Peyer's patch (tissue), 4 donors: Measurements from ENCODE around the gene CD4. TPM values are rescaled to one million over a fixed set of nuclear protein-coding genes. Genes with fewer than 3 reads are reported as not detected.

Experiments used
- DNase-seq, 3 donors: peaks; one replicate each; pipeline ENCODE4 v3.0.0-alpha.2; 2017 to 2019
- H3K27ac ChIP-seq, 4 donors: fragments of 200-600 bp; sonication (generic); one replicate each; pipeline ENCODE4 v1.5.1; 2016 to 2019
- H3K27me3 ChIP-seq, 2 donors: fragments of 200-600 bp; sonication (generic); one replicate each; pipeline ENCODE4 v1.5.1; 2019
- H3K36me3 ChIP-seq, 3 donors: fragments of 200-600 bp; sonication (generic); one replicate each; pipeline ENCODE4 v1.5.1; 2016 to 2019
- H3K4me1 ChIP-seq, 4 donors: fragments of 200-600 bp; sonication (generic); one replicate each; pipeline ENCODE4 v1.5.1; 2016 to 2019
- H3K4me3 ChIP-seq, 4 donors: fragments of 200-600 bp; sonication (generic); 1 replicate in 3 of 4; 2 replicates in 1 of 4; pipeline ENCODE4 v1.5.1; 2016 to 2019; ENCODE audit warnings: mild to moderate bottlenecking in 1 of 4
- H3K9me3 ChIP-seq, 4 donors: fragments of 200-600 bp; sonication (generic); one replicate each; pipeline ENCODE4 v1.5.1; 2016 to 2019; ENCODE audit warnings: mild to moderate bottlenecking in 1 of 4
- CTCF ChIP-seq, 6 experiments: fragments of 450-650 bp in 4 of 6; fragments of 200-600 bp in 2 of 6; sonication (generic) in 1 of 6; IDR thresholded peaks; one replicate each; pipeline ENCODE4 v1.5.1; 2017 to 2019; ENCODE audit warnings: antibody characterized with exemption in 6 of 6, mild to moderate bottlenecking in 3 of 6, moderate library complexity in 1 of 6
- POLR2A ChIP-seq, 2 donors: fragments of 450-650 bp; IDR thresholded peaks; one replicate each; pipeline ENCODE4 v1.5.1; 2017; ENCODE audit warnings: antibody characterized with exemption in 2 of 2, mild to moderate bottlenecking in 2 of 2, moderate library complexity in 2 of 2
- total RNA-seq, 4 donors: library from RNA; depleted of rRNA; stranded (reverse); fragments of >200 nt; gene quantifications; one replicate each; pipeline ENCODE4 v1.1.0, GENCODE V29; 2016

Gene CD4
- total RNA-seq, 4 donors from 2014 or later: 2.1 to 9.1 (median 4.0) TPM

GRCh38 chr12:6852651-6853354 is 63.5 kb downstream of the CD4 start:
- no peaks in the 10 kb centered on the region for H3K9me3 ChIP-seq
- H3K27me3 ChIP-seq: no peaks in the 10 kb centered on the region
- peak overlapping the region; percentile 69 to 96 (median 92) for H3K27ac ChIP-seq
- no peak for TF ChIP-seq POLR2A (IDR thresholded peaks at IDR 0.05)
- TF ChIP-seq CTCF (IDR thresholded peaks at IDR 0.05): no peak
- peaks cover 0 to 32% (median 0%) of the 10 kb centered on the region in 3 donors for H3K36me3 ChIP-seq
- peak overlapping the region; percentile 57 to 74 (median 66) for H3K4me3 ChIP-seq
- peaks cover 0 to 14% (median 7%) of the 10 kb centered on the region in 4 donors for H3K4me1 ChIP-seq
- DNase-seq: peak in 1 of 3 donors; percentile 69

- Histone ChIP-seq H3K4me1 (peaks cover 0 to 14% (median 7%) of the 10 kb centered on the region in 4 donors), H3K36me3 (peaks cover 0 to 40% (median 0%) of the 10 kb centered on the region in 3 donors), H3K9me3 (no peaks in the 10 kb centered on the region), H3K27ac (peak overlapping the region in 2 of 4 donors; percentile 69 to 89), H3K4me3 (no peak overlapping the region), H3K27me3 (no peaks in the 10 kb centered on the region)
- no peak for DNase-seq
- TF ChIP-seq POLR2A (IDR thresholded peaks at IDR 0.05): no peak
Measured at GRCh38 chr12:6853626-6854025, 64.3 kb downstream of the CD4 start.

GRCh38 chr12:6854036-6854435 is 64.7 kb downstream of the CD4 start:
- Histone ChIP-seq H3K9me3 (no peaks in the 10 kb centered on the region), H3K36me3 (peaks cover 0 to 41% (median 0%) of the 10 kb centered on the region in 3 donors), H3K4me1 (peaks cover 0 to 14% (median 7%) of the 10 kb centered on the region in 4 donors), H3K4me3 (no peak overlapping the region), H3K27me3 (no peaks in the 10 kb centered on the region), H3K27ac (no peak overlapping the region)
- TF ChIP-seq CTCF (IDR thresholded peaks at IDR 0.05) (no peak), POLR2A (IDR thresholded peaks at IDR 0.05) (no peak)
- no peak for DNase-seq

DNA sequence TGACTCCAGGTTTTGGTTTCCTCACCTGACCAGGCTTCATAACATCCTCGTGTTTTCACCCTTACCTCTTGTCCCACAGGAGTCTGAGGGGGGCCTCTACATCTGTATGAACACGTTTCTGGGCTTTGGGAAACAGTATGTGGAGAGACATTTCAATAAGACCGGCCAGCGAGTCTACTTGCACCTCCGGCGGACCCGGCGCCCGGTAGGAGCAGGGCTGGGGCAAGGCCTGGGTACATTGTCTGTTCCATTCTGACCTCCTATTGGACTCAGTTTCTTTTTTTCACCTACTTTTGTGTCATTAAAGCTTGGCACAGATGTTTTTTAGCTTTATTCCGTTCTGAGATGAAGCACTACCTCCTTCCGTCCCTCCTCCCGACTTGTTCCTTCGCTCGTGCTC is 66.0 kb downstream of the CD4 start:
- DNase-seq: no peak
- Histone ChIP-seq H3K27me3 (no peaks in the 10 kb centered on the region), H3K4me1 (peaks cover 0 to 14% (median 7%) of the 10 kb centered on the region in 4 donors), H3K9me3 (no peaks in the 10 kb centered on the region), H3K36me3 (peaks cover 0 to 50% (median 0%) of the 10 kb centered on the region in 3 donors), H3K27ac (no peak overlapping the region), H3K4me3 (no peak overlapping the region)
- TF ChIP-seq POLR2A (IDR thresholded peaks at IDR 0.05): no peak
- TF ChIP-seq CTCF (IDR thresholded peaks at IDR 0.05): no peak

DNA sequence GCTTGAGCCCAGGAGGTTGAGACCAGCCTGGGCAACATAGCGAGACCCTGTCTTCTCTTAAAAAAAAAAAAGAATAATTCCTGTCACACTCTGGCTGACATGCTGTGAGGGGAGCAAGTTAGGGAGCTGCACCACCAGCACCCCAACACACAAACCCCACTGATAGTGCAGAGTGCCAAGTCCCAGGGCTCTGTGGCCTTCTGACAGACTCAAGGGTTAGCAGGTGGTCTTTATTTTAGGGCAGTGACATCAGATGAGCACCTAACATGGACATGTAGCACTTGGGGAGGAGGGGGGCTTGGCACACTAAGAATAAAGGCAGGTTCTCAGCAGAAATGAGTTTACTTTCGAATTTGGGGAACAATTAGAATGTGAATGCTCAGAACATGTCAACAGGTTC is 69.5 kb downstream of the CD4 start:
- Histone ChIP-seq H3K27me3 (no peaks in the 10 kb centered on the region), H3K36me3 (peaks cover 0 to 83% (median 0%) of the 10 kb centered on the region in 3 donors), H3K9me3 (no peaks in the 10 kb centered on the region), H3K4me3 (no peak overlapping the region), H3K27ac (no peak overlapping the region), H3K4me1 (no peaks in the 10 kb centered on the region)
- DNase-seq: no peak
- TF ChIP-seq CTCF (IDR thresholded peaks at IDR 0.05) (no peak), POLR2A (IDR thresholded peaks at IDR 0.05) (no peak)

DNA sequence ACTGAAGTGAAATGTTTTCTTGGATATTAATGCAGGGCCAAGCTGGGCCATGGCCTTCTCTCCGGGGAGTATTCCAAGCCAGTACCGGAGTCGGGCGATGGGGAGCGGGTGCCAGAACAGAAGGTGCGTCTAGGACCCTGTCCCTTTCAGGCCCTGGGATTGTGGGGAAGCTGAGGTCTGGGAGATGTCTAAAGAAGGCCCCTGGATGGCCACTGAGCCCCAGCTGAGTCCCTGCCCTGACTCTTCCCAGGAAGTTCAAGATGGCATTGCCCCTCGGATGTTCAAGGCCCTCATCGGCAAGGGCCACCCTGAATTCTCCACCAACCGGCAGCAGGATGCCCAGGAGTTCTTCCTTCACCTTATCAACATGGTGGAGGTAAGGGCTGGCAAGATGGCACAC is 70.8 kb downstream of the CD4 start:
- TF ChIP-seq POLR2A (IDR thresholded peaks at IDR 0.05): no peak
- TF ChIP-seq CTCF (IDR thresholded peaks at IDR 0.05): no peak
- no peaks in the 10 kb centered on the region for H3K9me3 ChIP-seq
- no peak overlapping the region for H3K4me3 ChIP-seq
- H3K27ac ChIP-seq: no peak overlapping the region
- DNase-seq: no peak
- no peaks in the 10 kb centered on the region for H3K27me3 ChIP-seq
- no peaks in the 10 kb centered on the region for H3K4me1 ChIP-seq
- peaks cover 0 to 95% (median 0%) of the 10 kb centered on the region in 3 donors for H3K36me3 ChIP-seq
